Activated naive CD8-positive, alpha-beta T cell treated with anti-CD3 and anti-CD28 coated beads, Interleukin-2, amount 50 U/mL, for 24 hours (primary cell): ENCODE data around the gene EFNA5.

Source experiments
- ATAC-seq: fragments of 150-1000 bp; cut with Tn5 transposase; one replicate; pipeline ENCODE4 v1.10.0; 2021
- DNase-seq: peaks from one replicate; pipeline ENCODE4 v3.0.0; 2021
- H3K27ac Mint-ChIP-seq: one replicate; pipeline ENCODE4 v1.8.0; 2021; ENCODE audit warnings: mild to moderate bottlenecking, mixed read lengths
- H3K27me3 Mint-ChIP-seq: one replicate; pipeline ENCODE4 v1.8.0; 2021; ENCODE audit warnings: mixed read lengths
- H3K36me3 Mint-ChIP-seq: one replicate; pipeline ENCODE4 v1.8.0; 2021; ENCODE audit warnings: low read depth, mixed read lengths
- H3K4me1 Mint-ChIP-seq: one replicate; pipeline ENCODE4 v1.8.0; 2021; ENCODE audit warnings: mixed read lengths
- H3K4me3 Mint-ChIP-seq: one replicate; pipeline ENCODE4 v1.8.0; 2021; ENCODE audit warnings: mild to moderate bottlenecking, moderate library complexity, mixed read lengths
- H3K9me3 Mint-ChIP-seq: one replicate; pipeline ENCODE4 v1.8.0; 2021; ENCODE audit warnings: mixed read lengths

The EFNA5 gene

GRCh38 chr5:107682533-107682932, 11.8 kb upstream of the EFNA5 start:
- no peak for DNase-seq
- Mint-ChIP-seq H3K27me3 (peaks cover 22% of the 10 kb centered on the region), H3K9me3 (no peaks in the 10 kb centered on the region), H3K27ac (no peak overlapping the region), H3K4me1 (no peaks in the 10 kb centered on the region), H3K4me3 (no peak overlapping the region), H3K36me3 (no peaks in the 10 kb centered on the region)
- ATAC-seq: no peak

DNA sequence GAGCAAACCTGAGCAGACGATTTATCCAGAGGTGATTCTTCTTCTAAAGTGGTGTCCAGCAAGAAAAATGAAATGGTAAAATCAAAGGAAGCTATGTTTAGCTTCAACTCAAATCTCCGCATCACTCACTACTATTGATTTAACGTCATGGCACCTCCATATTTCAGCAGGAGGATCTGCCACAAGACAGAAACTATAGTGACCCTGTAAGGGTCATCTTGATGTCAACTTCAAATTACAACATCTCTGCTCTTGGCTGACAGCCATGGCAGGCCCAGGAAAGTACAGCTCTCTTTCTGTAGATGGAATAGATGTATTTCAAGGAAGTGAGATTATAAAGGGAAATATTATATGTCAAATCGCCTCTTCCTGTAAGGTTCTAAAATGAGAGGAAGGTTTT, 10.1 kb upstream of the EFNA5 start:
- Mint-ChIP-seq H3K36me3 (no peaks in the 10 kb centered on the region), H3K4me3 (no peak overlapping the region), H3K9me3 (no peaks in the 10 kb centered on the region), H3K4me1 (no peaks in the 10 kb centered on the region), H3K27me3 (peaks cover 21% of the 10 kb centered on the region), H3K27ac (no peak overlapping the region)
- ATAC-seq: no peak
- DNase-seq: no peak

- H3K36me3 Mint-ChIP-seq: no peaks in the 10 kb centered on the region
- no peaks in the 10 kb centered on the region for H3K9me3 Mint-ChIP-seq
- H3K27ac Mint-ChIP-seq: no peak overlapping the region
- H3K4me3 Mint-ChIP-seq: no peak overlapping the region
- peaks cover 26% of the 10 kb centered on the region for H3K27me3 Mint-ChIP-seq
- H3K4me1 Mint-ChIP-seq: no peaks in the 10 kb centered on the region
- no peak for ATAC-seq
- DNase-seq: no peak
These were observed 9.4 kb upstream of the EFNA5 start for GRCh38 chr5:107680099-107680498.

- H3K9me3 Mint-ChIP-seq: no peaks in the 10 kb centered on the region
- H3K4me1 Mint-ChIP-seq: peaks cover 14% of the 10 kb centered on the region
- H3K36me3 Mint-ChIP-seq: no peaks in the 10 kb centered on the region
- peaks cover 43% of the 10 kb centered on the region for H3K27me3 Mint-ChIP-seq
- no peak for ATAC-seq
- H3K27ac Mint-ChIP-seq: no peak overlapping the region
- no peak overlapping the region for H3K4me3 Mint-ChIP-seq
- no peak for DNase-seq
These were observed 6.0 kb upstream of the EFNA5 start for GRCh38 chr5:107676702-107677101.

DNA sequence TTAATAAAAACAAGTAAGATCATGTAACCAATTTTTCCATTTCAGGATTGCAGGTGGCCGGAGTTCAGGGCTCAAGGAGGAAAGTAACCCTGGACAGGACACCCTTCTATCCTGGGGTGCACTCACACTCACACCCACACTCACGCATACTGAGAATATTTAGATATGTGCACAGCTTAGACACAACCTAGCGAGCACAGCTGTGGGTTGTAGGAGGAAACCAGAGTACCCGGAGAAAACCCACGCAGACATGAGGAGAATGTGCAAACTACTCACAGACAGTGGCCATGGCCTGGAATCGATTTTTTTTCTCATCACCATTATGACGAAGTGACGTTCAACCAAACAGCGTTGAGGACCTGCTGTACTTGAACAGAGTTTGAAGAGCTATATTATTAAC, 4.5 kb upstream of the EFNA5 start:
- no peaks in the 10 kb centered on the region for H3K36me3 Mint-ChIP-seq
- H3K4me3 Mint-ChIP-seq: no peak overlapping the region
- DNase-seq (no peak), ATAC-seq (no peak)
- no peaks in the 10 kb centered on the region for H3K9me3 Mint-ChIP-seq
- peaks cover 53% of the 10 kb centered on the region for H3K27me3 Mint-ChIP-seq
- H3K27ac Mint-ChIP-seq: no peak overlapping the region
- peaks cover 23% of the 10 kb centered on the region for H3K4me1 Mint-ChIP-seq

DNA sequence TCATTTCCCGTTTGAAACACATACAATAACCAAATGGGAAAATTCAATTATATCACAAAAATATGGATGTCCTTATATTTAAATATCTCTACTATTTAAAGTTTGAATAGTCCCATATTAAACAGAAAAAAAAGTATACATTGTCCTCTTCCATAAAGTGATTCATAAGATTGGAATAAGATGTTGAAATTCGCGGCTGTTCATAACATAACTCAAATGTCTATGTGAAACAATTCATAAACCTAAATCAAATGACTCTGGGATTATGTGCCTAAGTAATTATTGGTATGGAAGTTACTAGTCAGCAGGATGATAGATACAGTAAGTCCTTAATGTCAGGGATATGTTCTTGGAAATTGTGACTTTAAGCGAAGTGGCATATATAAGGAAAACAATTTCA, 3.9 kb upstream of the EFNA5 start:
- H3K9me3 Mint-ChIP-seq: no peaks in the 10 kb centered on the region
- ATAC-seq (no peak), DNase-seq (no peak)
- peaks cover 51% of the 10 kb centered on the region for H3K27me3 Mint-ChIP-seq
- H3K4me3 Mint-ChIP-seq: no peak overlapping the region
- peaks cover 24% of the 10 kb centered on the region for H3K4me1 Mint-ChIP-seq
- no peaks in the 10 kb centered on the region for H3K36me3 Mint-ChIP-seq
- no peak overlapping the region for H3K27ac Mint-ChIP-seq

GRCh38 chr5:107673368-107674136, 2.8 kb upstream of the EFNA5 start:
- H3K9me3 Mint-ChIP-seq: no peaks in the 10 kb centered on the region
- DNase-seq: peak; percentile 83
- peaks cover 61% of the 10 kb centered on the region for H3K27me3 Mint-ChIP-seq
- peaks cover 26% of the 10 kb centered on the region for H3K4me1 Mint-ChIP-seq
- peak overlapping the region; percentile 69 for H3K4me3 Mint-ChIP-seq
- no peaks in the 10 kb centered on the region for H3K36me3 Mint-ChIP-seq
- ATAC-seq: peak; percentile 85
- H3K27ac Mint-ChIP-seq: peak overlapping the region; percentile 46

- ATAC-seq (no peak), DNase-seq (no peak)
- Mint-ChIP-seq H3K36me3 (no peaks in the 10 kb centered on the region), H3K4me1 (peaks cover 26% of the 10 kb centered on the region), H3K27ac (no peak overlapping the region), H3K9me3 (no peaks in the 10 kb centered on the region), H3K27me3 (peaks cover 65% of the 10 kb centered on the region), H3K4me3 (peak overlapping the region; percentile 69)
These were observed 2.3 kb upstream of the EFNA5 start for GRCh38 chr5:107673039-107673367.

DNA sequence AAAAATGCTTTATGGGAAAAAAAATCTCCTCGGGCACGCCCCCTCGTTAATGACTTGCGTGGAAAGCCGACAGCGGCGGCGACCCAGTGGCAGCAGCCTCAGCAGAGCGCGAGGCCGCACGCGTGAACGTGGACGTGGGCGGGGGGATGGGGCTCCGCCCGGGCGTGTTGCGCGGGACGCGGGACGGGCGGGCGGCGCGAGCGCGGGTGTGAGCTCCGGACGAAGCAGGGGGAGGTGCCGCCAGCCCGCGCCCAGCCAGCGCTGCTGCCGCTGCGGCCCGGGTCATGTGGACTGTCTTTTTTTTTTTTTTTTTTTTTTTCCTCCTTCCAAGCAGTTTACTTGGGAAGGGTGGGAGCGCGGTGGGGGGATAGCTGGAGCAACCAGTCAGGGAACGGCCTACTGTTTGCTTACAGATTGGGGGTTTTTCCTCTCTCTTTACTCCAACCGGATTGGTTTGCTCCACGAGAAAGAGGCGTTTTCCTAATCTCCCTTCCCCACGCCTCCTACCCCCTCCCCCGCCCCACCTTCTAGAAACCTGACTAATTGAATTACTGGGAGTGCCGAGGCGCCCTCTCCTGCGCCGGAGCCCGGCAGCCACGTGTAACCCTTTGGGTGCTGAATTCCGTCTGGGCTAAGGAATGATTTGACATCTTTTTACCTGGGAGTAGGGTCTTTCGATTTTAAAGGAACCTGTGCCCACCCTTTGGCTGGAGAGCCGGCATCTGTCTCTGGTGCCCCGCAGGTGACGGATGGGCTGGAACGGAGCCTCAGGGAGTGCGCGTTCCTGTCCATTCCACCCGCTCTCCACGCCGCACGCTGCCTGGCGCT, 1.7 kb upstream of the EFNA5 start:
- H3K4me3 Mint-ChIP-seq: peak overlapping the region; percentile 69
- H3K27ac Mint-ChIP-seq: no peak overlapping the region
- no peaks in the 10 kb centered on the region for H3K9me3 Mint-ChIP-seq
- ATAC-seq (no peak), DNase-seq (peak; percentile 27)
- peaks cover 70% of the 10 kb centered on the region for H3K27me3 Mint-ChIP-seq
- H3K4me1 Mint-ChIP-seq: peaks cover 26% of the 10 kb centered on the region
- H3K36me3 Mint-ChIP-seq: no peaks in the 10 kb centered on the region

GRCh38 chr5:107671742-107672210, 1.0 kb upstream of the EFNA5 start:
- Mint-ChIP-seq H3K9me3 (no peaks in the 10 kb centered on the region), H3K4me1 (peaks cover 26% of the 10 kb centered on the region), H3K4me3 (peak overlapping the region; percentile 69), H3K27me3 (peaks cover 73% of the 10 kb centered on the region), H3K36me3 (no peaks in the 10 kb centered on the region), H3K27ac (no peak overlapping the region)
- no peak for ATAC-seq
- no peak for DNase-seq

DNA sequence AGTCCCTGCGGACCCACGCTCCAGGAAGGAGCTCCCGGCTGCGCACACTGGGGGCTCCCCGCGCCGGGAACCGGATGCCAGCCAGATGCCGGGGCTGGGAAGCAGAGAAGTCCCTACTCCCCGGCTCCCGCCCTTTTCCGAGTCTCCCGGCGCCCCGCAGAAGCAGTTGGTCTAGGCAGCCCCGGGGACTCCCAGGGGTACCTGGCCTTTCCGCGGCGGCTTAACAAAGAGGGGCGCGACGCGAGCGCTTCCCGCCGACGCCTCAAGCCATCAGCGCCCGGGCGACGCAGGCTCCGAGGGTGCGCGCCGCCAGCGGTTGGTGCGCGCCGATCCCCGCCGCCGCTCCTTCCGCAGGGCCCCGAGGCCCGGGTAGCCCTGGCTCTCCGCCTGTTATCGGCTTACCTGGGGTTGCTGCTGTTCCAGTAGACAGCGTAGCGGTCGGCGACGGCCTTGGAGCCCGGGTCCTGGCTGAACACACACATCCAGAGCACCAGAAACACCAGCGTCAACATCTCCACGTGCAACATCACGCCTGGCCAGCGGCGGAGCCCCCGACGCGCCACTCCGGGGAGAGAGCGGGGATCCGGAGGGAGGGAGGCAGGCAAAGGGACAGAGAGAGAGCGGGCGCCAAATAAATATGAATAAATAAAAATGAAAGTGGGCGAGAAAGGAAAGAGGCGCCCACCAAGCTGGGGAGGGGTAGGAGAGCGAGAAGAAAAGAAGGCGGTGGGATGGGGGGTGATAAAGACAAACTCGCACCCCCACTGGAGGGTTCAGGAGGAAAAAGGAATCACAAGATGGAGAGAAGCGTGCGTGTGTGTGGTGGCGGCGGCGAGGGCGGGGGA, 428 bp downstream of the EFNA5 start:
- Mint-ChIP-seq H3K27ac (no peak overlapping the region), H3K36me3 (no peaks in the 10 kb centered on the region), H3K27me3 (peaks cover 72% of the 10 kb centered on the region), H3K9me3 (no peaks in the 10 kb centered on the region), H3K4me1 (peaks cover 26% of the 10 kb centered on the region), H3K4me3 (peak overlapping the region; percentile 65)
- DNase-seq (no peak), ATAC-seq (peak; percentile 9)

DNA sequence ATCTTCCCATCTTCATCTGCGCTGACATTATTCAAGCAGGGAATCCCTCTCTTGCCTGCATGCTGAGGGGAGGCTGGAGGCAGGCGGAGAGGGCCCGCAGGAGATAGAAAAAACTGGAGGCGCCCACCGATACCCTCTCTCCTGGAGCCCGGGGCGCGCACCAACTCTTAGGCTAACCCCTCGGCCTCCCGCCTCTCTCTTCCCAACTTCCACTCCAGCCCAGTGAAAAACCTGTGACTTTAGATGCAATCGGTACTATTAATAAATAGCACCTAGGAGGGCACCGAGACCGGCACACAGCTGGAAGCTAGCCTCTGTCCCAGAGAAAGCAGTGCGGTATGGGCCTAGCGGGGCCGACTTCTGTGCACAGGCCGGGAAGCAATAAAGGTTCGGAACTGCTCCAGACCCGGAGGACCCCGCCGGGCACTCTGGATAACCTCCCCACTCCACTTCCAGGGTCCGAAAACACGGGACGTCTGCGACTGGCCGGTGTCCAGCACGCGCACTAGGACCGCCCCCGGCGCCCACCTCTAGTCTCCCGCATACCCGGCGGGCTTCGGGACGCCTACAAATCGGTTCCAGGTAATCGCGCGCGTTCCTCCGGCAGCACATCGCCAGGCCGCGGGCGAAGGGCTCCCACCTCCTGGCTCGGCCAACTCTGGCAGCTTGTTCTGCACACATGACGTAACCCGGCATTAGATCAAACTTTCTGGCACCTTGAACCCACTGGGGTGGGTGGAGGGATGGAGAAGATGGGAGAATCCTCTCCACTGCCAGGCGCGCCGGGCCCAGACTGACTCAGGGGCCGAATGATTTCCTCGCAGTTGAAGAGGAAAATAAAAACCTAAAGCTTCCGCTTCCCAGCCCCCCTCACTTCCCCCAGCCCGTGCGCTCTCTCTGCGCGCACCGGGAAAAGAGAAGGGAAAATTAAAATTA, 1.4 kb downstream of the EFNA5 start:
- H3K27ac Mint-ChIP-seq: no peak overlapping the region
- no peaks in the 10 kb centered on the region for H3K9me3 Mint-ChIP-seq
- H3K4me1 Mint-ChIP-seq: peaks cover 26% of the 10 kb centered on the region
- no peak for DNase-seq
- H3K36me3 Mint-ChIP-seq: no peaks in the 10 kb centered on the region
- ATAC-seq: no peak
- peaks cover 67% of the 10 kb centered on the region for H3K27me3 Mint-ChIP-seq
- peak overlapping the region; percentile 46 for H3K4me3 Mint-ChIP-seq

GRCh38 chr5:107668154-107669095, 2.3 kb downstream of the EFNA5 start:
- DNase-seq (no peak), ATAC-seq (no peak)
- peaks cover 23% of the 10 kb centered on the region for H3K4me1 Mint-ChIP-seq
- no peak overlapping the region for H3K27ac Mint-ChIP-seq
- peaks cover 59% of the 10 kb centered on the region for H3K27me3 Mint-ChIP-seq
- H3K4me3 Mint-ChIP-seq: no peak overlapping the region
- H3K9me3 Mint-ChIP-seq: no peaks in the 10 kb centered on the region
- no peaks in the 10 kb centered on the region for H3K36me3 Mint-ChIP-seq
